CD4-positive, alpha-beta T cell treated with Interleukin-1 beta for 1 hour (primary cell): Measurements from ENCODE around the gene DOC2B.
"Not testable (repeated sequence)": the region's sequence is repeated elsewhere in the genome, so short reads cannot be mapped to it uniquely, and the experiment has no call there.

Experiments used
- DNase-seq, 2 donors: peaks; one replicate each; pipeline ENCODE4 v3.0.0-alpha.2; 2020 to 2022

Gene DOC2B

DNA sequence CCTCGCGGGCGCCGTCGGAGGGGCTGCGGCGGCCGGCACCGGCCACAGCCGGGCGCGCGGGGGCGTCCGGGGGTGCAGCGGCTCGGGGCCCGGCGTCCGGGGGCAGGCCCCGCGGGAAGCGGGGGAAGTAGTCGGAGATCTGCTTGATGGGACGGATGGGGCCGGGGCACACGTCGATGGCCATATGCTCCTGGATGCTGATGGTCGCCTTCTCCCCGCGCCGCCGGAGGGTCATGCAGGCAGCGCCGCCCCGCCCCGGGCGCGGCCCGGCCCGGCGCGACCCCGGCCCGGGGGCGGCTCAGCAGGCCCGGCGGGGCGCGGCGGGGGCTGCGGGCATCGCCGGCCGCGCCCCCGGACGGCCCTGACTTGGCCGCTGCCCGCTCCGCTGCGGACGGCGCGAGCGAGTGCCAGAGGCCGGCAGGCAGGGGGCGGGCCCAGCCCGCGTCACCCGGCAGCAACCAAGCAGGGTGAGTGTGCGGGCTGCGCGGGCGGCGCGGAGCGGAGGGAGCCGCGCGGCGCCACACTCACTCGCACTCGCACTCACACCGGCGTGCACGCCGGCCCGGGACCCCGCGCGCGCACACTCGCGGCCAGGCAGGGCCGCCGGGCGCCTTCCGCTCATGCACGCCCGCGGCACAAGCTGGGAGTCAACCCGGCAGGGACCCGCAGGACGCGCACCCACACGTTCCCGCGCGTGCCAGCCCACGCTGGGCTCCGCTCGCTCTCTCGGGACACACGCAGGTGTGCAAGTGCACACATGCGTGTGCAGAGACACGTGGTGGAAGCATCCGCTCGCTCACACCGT is at the start of gene DOC2B:
DOC2B (minus strand) TSS at position 406 of the 805 bp plus-strand sequence; CDS start at position 235, 171 bp downstream.
- peak in 1 of 2 donors; percentile 4 for DNase-seq

DNA sequence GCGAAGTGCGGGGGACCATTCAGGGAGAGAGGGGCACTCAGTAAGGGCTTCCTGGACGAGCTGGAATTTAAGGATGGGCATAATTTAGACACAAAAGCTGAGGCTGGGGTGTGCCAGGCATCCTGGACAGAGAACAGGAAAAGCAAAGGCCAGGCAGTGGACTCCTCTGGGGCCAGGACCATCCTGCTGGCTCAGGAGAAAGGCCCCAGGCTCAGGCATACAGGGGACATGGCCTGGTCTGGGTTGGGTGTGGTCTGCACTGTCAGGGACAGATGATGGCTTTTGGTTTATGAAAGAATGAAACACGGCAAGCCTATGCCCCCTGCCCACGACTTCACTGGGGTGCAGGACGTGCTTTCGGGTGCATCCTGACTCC is 48.9 kb upstream of the DOC2B start:
- DNase-seq: no peak

DNA sequence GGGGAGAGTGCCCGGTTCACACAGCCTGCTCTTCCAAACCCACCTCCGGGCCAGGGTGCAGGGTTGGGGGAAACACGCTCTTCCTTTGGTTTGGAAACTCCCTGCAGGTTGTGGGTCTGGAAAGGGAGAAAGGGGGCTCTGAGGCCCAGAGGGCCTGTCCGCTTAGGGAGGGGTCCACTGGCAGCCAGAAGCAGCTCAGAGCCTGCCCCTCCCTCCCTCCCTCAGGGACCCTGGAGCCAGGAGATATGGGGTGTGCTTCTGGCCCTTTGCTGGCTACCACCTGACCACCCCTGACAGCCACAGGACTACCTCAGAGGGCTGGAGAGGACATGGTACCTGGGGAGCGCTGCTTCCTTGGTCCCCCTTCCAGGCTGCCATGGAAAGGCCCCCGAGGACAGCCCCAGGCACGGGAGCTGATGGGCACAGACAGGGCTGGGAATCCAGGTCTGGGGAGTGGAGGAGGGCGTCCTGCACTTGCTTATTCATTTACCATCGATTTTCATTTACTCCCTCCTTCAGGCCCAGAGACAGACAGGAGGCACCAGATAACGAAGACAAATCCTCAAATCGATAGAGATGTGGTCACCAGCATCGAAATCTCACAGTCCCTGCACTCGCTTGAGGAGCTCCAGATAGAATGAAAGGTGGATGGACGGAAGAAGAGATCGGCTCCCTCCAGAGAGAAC is 48.4 kb upstream of the DOC2B start:
- no peak for DNase-seq

DNA sequence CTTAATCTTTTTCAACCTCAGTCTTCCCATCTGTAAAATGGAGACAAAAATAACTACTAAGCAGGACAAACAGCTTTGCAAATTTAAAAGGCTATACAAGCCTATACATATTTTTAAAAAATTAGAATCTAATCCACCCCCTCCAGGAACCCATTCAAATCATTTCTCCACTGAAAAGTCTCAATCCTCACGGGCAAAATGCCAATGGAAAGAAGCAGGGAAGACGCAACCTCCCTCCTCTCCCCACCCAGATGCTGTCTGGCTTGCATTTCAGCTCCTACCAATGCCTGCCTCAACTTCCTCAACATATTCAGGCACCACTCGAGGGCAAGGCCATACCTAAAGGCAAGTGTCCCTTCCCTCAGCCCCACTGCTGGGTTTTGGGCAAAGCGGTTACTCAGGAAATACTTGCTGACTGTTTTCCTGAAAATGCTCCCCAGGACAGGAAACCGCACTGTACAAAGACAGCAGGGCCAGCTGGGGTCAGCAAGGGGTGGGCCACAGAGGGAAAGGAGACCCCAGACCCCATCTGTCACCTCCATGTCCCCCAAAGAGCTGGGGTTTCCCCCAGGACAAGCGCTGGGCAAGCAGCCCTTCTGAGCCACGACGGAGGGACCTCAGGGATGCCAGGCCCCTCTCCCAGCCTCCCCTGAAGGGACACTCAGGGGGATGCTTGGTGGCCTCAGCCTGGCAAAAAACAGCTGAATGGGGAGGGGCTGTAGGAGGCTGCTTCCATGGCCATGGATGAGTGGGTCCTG is 47.7 kb upstream of the DOC2B start:
- no peak for DNase-seq

DNA sequence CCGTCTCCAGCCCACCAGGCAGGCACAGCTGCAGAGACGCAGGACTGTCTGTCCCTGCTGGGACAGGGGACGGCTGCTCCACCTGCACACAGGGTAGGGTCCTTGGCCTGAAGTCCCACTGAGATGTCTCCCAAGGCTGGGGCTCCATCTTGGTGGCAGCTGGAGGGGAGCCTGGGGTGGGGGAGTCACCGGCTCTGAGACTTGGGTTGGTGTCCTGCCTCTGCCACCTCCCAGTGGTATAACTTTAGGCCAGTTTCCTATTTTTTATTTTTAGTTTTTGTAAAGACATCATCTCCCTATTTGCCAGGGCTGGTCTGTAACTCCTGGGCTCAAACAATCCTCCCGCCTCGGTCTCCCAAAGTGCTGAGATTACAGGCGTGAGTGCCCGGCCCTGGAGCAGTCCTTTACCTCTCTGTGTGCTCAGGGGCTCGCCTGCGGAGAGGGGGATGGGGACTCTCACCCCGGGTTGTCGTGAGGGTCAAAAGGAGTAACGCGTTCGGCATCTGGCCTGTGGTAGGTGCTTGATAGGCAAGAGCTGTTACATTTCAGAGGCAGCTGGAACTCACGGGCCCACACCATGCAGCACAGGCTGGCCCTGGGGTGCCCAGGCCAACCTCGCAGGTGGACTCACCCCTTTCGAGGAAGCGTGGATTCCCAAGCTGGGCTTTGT is 46.6 kb upstream of the DOC2B start:
- no peak for DNase-seq

DNA sequence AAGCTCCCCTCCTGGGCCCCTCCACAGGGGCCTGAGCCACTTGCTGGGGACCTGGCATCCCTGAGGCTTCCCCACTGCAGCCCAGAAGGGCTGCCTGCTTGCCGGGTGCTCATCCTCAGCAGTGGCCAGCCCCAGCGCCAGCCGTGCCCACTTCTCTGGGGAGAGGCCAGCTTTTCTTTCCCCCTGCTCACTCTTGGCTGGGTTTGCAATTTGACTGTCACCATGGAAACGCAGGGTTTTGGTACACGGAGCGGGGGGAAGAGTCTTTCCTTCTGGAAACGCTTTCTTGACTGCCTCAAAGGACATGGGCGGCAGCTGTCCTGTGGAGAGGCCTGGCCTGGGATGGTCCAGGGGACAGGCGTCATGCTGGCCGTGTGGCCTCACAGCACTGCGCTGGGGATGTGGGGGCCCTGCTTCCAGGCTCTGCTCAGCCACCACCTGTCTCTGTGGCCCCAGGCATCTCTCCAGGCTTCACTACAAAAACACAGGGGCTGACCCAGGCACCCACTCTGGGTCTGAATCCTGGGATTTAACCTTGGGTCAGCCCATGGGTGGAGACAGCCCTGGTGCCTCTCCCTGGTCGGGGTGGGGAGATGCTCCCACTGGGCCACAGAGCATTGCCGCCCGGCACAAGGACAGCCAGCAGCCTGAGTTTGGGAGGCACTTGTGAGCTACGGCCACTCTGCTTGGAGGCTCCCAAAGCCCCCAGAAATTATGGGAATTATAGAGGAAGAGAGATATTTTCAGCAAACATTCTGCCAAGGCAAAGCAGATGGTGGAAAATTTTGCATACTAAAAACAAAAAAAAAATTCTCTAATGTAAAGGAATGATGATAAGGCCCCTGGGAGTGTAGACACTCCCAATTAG is 45.9 kb upstream of the DOC2B start:
- no peak for DNase-seq

DNA sequence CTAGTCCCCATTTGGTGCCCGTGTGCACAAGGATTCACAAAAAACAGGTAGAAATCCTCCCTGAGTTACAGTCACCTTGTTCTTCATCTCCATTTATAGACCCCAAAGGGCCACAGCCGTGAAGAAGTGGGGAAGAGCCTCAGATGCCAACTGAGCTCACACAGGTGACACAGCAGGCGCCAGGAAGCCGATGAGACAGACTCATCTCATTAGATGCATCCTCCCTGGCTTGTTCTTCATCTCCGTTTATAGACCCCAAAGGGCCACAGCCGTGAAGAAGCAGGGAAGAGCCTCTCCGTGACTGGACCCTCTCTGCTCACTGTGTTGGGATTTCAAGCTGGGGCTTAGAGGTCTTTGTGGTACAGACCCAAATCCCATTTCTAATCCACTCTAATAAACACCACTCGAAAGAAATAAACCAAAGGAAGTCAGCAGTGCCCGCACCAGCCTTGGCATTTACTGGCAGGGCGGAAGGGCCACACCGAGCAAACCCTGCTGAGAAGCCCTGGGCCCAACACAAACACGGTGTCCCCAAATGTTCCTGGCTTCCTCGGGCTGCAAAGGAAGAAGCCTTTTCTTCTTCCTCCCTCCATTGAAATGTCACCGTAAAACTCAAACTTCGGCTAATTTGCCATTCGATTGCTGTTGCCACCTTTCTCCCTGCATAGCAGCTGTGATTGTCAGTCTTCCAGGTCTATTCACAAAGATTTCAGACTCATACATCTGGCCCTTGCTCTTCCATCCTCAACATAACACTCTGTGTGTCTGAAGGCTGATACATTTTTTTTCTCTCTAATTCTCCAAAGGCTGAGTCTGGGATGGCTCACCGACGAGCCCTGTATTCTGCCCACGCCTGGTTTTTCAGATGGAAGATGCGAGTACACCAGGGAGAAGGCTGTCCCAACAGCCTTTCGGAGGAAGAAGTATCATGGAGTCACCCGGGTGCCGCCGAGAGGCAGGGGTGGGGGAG is 44.9 kb upstream of the DOC2B start:
- DNase-seq: no peak

DNA sequence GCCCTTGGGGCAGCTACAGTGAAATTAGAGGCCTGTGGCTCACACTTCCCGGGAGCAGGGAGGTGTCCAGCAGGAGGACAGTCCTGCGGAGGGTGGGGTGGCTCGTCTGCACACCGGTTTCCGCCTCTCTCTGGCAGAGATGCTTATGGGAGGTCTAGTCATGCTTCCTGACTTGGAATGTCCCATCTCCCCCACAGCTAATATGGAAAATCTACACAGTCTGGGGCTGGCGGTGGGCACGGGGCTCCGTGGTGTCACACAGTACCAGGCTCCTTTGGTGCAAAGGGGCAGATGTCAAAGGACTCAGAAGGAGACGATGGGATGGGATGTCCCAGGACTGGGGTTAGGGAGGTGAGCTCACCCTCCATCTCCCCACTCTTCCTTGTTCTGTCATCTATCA is 44.1 kb upstream of the DOC2B start:
- DNase-seq: no peak

DNA sequence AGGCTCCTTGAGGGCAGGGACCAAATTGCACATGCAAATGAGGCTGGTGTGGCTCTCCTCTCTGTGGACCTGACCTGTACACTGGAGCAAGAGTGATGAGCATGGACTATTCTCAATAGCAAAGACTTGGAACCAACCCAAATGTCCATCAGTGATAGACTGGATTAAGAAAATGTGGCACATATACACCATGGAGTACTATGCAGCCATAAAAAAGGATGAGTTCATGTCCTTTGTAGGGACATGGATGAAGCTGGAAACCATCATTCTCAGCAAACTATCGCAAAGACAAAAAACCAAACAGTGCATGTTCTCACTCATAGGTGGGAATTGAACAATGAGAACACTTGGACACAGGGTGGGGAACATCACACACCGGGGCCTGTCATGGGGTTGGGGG is 43.1 kb upstream of the DOC2B start:
- DNase-seq: not testable (repeated sequence)

DNA sequence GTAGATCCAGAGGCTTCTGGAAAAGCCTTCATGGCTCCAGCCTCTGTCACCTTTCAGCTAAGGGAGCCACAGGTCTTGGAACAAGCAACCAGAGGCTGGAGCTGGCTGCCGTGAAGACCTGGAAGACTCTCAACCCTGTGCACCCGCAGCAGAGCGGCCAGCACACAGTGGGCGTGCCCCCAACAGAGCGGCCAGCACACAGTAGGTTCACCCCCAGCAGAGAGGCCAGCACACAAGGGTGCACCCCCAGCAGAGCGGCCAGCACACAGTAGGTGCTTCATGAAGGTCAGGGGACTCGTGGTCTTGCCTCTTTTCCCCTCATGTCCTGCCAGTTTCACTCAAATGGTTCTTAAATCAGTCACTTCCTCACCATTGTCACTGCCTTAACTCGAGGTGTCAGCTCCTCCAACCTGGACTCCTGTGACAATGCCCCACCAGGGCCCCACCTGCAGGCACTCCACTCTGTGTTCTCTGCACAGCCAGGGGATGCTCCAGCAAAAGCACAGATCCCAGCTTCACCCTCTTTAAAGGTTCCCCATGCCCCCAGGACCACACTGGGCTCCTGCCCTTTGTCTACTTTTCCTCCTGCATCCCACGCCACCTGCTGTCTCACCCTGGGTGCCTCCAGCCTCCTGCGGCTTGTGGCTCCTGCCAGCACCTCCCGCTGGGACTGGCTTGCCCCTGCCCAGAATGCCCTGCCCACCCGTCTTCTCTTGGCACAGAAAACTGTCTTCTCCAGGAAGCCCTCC is 42.4 kb upstream of the DOC2B start:
- no peak for DNase-seq

DNA sequence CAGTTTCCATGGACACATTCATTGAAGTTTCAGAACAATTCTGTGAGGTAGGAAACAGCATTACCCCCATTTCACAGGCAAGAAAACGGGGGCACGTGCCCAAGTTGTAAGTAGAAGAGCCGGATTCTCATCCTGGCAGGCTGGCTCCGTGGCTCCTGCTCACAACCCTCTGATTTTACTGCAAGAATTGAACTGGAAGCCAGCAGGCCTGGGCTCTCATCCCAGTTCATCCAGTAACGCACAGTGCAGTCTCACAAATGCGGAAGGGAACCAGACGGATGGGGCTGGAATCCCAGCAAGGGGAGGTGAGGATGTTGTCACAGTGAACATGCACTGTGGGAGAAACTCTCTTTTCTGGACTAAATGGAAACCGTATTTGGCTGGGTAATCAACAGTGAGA is 40.7 kb upstream of the DOC2B start:
- DNase-seq: no peak

DNA sequence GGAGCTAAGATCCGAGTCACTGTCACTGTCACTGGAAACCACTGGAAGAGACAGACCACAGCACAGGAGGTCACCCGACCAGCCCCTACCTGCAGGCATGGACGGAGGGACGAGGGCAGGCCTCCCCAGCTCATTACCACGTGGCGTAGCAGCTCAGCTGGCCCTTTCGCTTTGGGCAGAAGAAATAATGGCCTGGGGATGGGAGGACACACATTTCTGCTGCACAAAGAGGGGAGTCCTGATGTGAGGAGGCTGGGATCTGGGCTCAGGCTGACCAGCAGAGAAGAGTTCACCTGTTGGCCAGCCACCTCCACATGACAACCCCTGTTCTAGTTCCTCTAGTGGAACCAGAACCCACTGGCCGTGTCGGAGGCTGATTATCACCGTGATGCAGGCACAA is 38.2 kb upstream of the DOC2B start:
- no peak for DNase-seq

DNA sequence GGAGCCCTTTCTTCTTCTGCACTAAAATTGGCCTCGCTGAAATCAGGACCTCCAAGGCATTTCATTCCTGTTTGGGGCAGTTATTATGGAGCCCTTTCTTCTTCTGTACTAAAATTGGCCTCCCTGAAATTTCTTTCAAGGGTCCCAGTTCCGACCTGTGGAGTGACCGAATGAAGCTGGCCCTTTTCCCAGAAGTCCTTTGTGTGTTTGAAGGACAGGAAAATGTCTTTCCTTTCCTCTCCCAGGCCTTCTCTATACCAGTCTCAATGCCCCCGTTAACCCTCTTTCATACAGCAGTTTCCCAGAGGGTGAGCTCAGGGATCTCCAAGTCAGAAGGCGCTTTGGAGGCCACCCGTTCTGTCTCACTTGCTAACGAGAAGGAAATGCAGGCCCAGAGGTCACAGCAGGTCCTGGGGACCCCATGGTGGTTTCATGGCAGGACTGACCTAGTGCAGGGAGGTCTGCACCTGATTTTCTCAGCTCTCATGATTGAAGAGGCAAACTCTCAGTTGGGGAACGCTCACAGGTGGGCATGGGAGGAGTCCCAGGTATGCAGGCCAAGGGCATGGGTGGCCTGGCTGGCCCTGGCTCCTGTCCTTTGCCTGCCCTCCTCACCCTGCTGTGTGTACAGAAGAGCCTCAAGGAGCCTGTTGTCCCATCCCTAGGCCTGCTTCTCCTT is 37.1 kb upstream of the DOC2B start:
- no peak for DNase-seq

DNA sequence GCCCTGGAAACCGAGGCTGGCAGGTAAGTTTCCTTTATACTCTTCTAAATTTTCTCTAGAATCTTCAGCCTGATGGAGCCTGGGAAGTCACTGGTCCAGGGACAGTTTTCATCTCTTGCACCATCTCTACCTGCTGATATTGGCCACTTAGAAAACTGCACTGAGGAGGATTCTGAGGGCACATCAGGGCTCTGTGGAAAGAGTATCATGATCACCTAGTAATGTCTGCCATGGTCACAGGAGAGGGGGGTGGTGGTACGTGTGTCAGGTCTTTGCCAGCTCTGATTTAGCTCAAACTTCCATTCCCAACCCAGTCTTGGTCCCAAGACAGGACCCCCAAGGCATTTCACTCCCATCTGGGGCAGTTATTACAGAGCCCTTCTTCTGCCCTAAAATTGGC is 35.2 kb upstream of the DOC2B start:
- no peak for DNase-seq

DNA sequence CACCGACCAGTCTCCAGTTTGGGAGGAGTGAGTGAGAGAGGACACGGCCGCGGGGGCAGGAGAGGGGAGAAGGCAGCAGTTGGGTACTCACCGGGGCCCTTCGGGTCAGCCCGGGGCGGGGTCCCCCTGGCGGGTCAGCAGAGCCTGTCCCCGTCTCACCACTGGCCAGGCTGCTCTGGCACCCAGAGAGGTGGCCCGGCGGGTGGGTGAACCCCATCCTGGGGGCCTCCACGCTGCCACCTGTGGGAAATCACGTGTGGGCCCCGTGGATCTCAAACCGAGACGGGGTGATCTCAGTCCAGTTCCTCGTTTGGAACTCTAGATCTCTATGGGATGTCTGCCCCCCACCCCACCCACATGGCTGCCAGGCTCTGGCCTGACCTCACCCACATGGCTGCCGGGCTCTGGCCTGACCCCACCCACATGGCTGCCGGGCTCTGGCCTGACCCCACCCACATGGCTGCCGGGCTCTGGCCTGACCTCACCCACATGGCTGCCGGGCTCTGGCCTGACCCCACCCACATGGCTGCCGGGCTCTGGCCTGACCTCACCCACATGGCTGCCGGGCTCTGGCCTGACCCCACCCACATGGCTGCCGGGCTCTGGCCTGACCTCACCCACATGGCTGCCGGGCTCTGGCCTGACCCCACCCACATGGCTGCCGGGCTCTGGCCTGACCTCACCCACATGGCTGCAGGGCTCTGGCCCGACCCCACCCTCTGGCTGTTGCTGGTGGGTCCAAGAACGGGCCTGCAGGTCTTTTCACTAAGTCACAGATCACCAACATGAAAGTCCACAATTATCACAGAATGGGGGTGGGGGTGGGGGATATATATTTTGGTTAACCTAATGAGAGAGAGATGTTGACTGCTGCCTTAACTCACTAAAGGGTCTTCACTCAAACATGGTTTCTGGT is 34.4 kb upstream of the DOC2B start:
- peak in 1 of 2 donors; percentile 0 for DNase-seq

DNA sequence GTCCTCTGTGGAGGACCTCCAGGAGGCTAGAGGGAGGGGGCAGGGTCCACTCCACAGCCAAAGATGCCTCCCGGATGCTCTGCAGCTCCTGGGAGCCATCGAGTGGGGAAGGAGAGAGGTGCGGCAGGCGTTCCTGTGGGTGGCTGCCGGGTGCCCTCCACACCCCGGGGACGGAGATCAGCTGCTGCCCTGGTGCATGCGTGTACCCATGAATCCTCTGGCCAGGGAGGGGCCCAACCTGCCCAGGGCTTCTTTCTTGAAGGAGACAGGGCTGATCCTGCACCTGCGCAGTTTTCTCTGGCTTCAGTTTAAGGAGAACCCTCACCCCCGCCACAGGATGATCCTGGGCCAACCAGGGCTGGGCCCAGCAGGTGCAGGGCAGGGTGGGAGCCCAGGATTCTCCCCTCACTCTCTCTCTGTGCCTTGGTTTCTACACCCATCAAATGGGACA is 33.5 kb upstream of the DOC2B start:
- DNase-seq: no peak

DNA sequence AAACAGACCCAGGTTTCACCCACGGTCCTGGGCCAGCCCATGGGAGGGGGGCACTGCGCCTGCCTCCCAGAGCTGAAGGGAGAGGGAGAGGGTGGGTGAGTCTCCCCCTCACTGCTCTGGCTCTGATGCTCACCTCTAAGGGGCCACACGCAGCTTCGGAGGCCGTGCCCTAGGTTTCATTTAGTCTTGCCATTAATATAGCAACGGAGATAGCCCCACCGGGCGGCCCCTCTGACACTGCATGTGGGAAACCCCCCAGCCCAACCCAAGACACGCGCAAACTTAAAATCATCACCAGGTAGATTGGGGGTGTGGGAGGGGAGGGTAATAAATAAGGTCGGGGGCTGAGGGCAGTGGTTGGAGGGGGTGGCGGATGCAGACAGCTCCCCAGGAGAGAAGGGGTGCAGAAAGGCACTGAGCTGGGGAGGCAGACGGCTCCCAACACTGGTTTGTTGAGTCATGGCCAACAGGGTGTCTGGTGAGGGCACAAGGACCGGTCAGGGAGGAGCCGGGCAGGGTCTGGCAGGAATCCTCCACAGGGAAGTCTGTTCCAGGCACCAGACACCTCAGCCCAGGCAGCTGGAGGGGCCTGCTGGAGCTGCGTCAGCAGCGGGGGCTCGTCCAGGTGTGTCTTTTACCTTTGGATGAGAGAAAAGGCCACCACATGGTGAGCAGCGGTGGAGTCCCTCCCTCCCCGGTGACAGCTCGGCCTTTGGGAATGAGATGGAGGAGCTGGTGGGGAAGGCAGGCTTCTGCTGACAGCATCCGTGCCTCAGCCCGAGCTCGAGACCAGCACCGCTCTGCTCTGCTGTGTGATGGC is 32.0 kb upstream of the DOC2B start:
- DNase-seq: no peak
